Activated naive CD8-positive, alpha-beta T cell treated with anti-CD3 and anti-CD28 coated beads, Interleukin-2, amount 50 U/mL, for 24 hours (primary cell): ENCODE results near the gene NTN3.

Experiments
- ATAC-seq: fragments of 150-1000 bp; cut with Tn5 transposase; one replicate; pipeline ENCODE4 v1.10.0; 2021
- DNase-seq: peaks from one replicate; pipeline ENCODE4 v3.0.0; 2021
- H3K27ac Mint-ChIP-seq: one replicate; pipeline ENCODE4 v1.8.0; 2021; ENCODE audit warnings: mild to moderate bottlenecking, mixed read lengths
- H3K27me3 Mint-ChIP-seq: one replicate; pipeline ENCODE4 v1.8.0; 2021; ENCODE audit warnings: mixed read lengths
- H3K36me3 Mint-ChIP-seq: one replicate; pipeline ENCODE4 v1.8.0; 2021; ENCODE audit warnings: low read depth, mixed read lengths
- H3K4me1 Mint-ChIP-seq: one replicate; pipeline ENCODE4 v1.8.0; 2021; ENCODE audit warnings: mixed read lengths
- H3K4me3 Mint-ChIP-seq: one replicate; pipeline ENCODE4 v1.8.0; 2021; ENCODE audit warnings: mild to moderate bottlenecking, moderate library complexity, mixed read lengths
- H3K9me3 Mint-ChIP-seq: one replicate; pipeline ENCODE4 v1.8.0; 2021; ENCODE audit warnings: mixed read lengths

The NTN3 gene

GRCh38 chr16:2471016-2471652, at the start of gene NTN3:
NTN3 (plus strand) TSS chr16:2471297; CDS start chr16:2471702, 405 bp downstream.
- Mint-ChIP-seq H3K4me1 (peaks cover 30% of the 10 kb centered on the region), H3K4me3 (no peak within 1 kb of the TSS), H3K27ac (no peak within 1 kb of the TSS), H3K27me3 (peaks cover 27% of the 10 kb centered on the region), H3K9me3 (no peaks in the 10 kb centered on the region), H3K36me3 (no peaks in the 10 kb centered on the region)
- DNase-seq (peak; percentile 27), ATAC-seq (no peak)

GRCh38 chr16:2422123-2422867, 48.8 kb upstream of the NTN3 start:
- Mint-ChIP-seq H3K27ac (no peak overlapping the region), H3K36me3 (no peaks in the 10 kb centered on the region), H3K4me3 (no peak overlapping the region), H3K27me3 (no peaks in the 10 kb centered on the region), H3K4me1 (peaks cover 1% of the 10 kb centered on the region), H3K9me3 (no peaks in the 10 kb centered on the region)
- DNase-seq = no peak
- ATAC-seq = no peak

- no peaks in the 10 kb centered on the region for H3K9me3 Mint-ChIP-seq
- no peak overlapping the region for H3K4me3 Mint-ChIP-seq
- no peak overlapping the region for H3K27ac Mint-ChIP-seq
- DNase-seq = no peak
- peaks cover 7% of the 10 kb centered on the region for H3K4me1 Mint-ChIP-seq
- no peak for ATAC-seq
- no peaks in the 10 kb centered on the region for H3K36me3 Mint-ChIP-seq
- no peaks in the 10 kb centered on the region for H3K27me3 Mint-ChIP-seq
Observed at GRCh38 chr16:2424061-2425007, 46.8 kb upstream of the NTN3 start.

DNA sequence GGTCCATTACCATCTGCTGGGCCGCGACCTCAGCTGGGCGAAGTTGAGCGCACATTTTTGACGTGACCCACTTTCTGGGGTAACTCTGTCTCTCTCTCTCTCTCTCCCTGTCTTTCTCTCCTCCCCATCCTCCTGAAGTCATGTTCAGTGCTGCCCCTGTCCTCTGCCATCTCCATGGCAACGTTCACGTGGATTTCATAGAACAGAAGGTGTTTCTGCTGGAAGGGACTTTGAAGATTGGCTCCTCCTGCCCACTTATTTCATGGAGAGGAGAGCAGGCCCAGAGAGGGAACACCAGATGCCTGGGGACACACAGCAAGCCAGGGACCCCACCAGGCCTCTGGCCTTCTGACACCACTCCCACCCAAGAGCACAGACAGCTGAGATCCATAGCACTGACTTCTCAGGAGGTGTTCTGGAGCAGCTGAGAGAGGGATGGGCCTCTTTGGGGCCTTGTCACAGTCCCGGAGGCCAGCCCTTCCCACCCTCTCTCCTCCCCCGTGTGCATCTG, 46.0 kb upstream of the NTN3 start:
- H3K36me3 Mint-ChIP-seq = peaks cover 2% of the 10 kb centered on the region
- no peaks in the 10 kb centered on the region for H3K27me3 Mint-ChIP-seq
- no peak overlapping the region for H3K27ac Mint-ChIP-seq
- H3K9me3 Mint-ChIP-seq = no peaks in the 10 kb centered on the region
- H3K4me3 Mint-ChIP-seq = no peak overlapping the region
- DNase-seq (no peak), ATAC-seq (no peak)
- H3K4me1 Mint-ChIP-seq = peaks cover 9% of the 10 kb centered on the region

DNA sequence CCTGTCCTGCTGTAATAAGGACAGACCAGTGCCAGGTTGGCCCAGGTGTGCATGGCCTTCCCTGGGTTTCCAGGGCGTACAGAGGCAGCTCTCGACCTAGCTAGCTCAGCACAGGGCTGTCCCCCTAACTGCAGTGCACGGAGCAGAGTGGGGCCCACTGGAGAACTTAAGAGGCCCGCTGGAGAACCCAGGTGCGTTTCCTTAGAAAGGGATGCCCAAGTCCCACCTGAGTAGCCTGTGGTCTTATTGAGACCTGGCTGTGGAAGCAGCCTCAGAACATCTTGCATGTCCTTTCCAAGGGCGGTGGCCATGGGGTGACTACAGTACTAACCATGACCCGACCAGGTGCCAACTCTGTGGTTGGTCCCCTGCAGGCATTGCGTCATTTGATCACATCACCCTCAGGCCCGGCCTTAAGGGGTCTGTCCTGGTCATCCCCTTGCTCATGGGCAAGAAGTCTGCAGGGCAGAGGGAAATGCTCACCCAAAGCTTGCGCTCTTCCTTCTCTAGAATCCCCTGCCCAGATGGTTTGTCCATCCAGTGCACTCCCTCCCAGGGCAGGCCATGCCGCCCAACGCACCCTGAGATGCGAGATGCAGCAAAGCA, 45.2 kb upstream of the NTN3 start:
- no peaks in the 10 kb centered on the region for H3K9me3 Mint-ChIP-seq
- no peak overlapping the region for H3K27ac Mint-ChIP-seq
- peaks cover 11% of the 10 kb centered on the region for H3K36me3 Mint-ChIP-seq
- peaks cover 18% of the 10 kb centered on the region for H3K4me1 Mint-ChIP-seq
- H3K4me3 Mint-ChIP-seq = no peak overlapping the region
- ATAC-seq (no peak), DNase-seq (no peak)
- no peaks in the 10 kb centered on the region for H3K27me3 Mint-ChIP-seq

GRCh38 chr16:2426941-2427361, 44.1 kb upstream of the NTN3 start:
- H3K27ac Mint-ChIP-seq = no peak overlapping the region
- DNase-seq = no peak
- no peaks in the 10 kb centered on the region for H3K27me3 Mint-ChIP-seq
- no peak for ATAC-seq
- peaks cover 14% of the 10 kb centered on the region for H3K36me3 Mint-ChIP-seq
- no peak overlapping the region for H3K4me3 Mint-ChIP-seq
- no peaks in the 10 kb centered on the region for H3K9me3 Mint-ChIP-seq
- H3K4me1 Mint-ChIP-seq = peaks cover 20% of the 10 kb centered on the region

GRCh38 chr16:2427526-2427925, 43.6 kb upstream of the NTN3 start:
- Mint-ChIP-seq H3K4me1 (peaks cover 20% of the 10 kb centered on the region), H3K27me3 (no peaks in the 10 kb centered on the region), H3K36me3 (peaks cover 16% of the 10 kb centered on the region), H3K4me3 (peak overlapping the region; percentile 69), H3K9me3 (no peaks in the 10 kb centered on the region), H3K27ac (no peak overlapping the region)
- DNase-seq = no peak
- no peak for ATAC-seq

GRCh38 chr16:2428051-2428783, 42.9 kb upstream of the NTN3 start:
- H3K36me3 Mint-ChIP-seq = peaks cover 21% of the 10 kb centered on the region
- H3K27ac Mint-ChIP-seq = peak overlapping the region; percentile 54
- no peaks in the 10 kb centered on the region for H3K27me3 Mint-ChIP-seq
- H3K4me1 Mint-ChIP-seq = peaks cover 19% of the 10 kb centered on the region
- DNase-seq = peak; percentile 37
- ATAC-seq = peak; percentile 7
- H3K9me3 Mint-ChIP-seq = no peaks in the 10 kb centered on the region
- peak overlapping the region; percentile 82 for H3K4me3 Mint-ChIP-seq

- Mint-ChIP-seq H3K36me3 (peaks cover 24% of the 10 kb centered on the region), H3K4me3 (peak overlapping the region; percentile 82), H3K4me1 (peaks cover 18% of the 10 kb centered on the region), H3K27me3 (no peaks in the 10 kb centered on the region), H3K27ac (peak overlapping the region; percentile 54), H3K9me3 (no peaks in the 10 kb centered on the region)
- DNase-seq (no peak), ATAC-seq (peak; percentile 35)
Observed at GRCh38 chr16:2428784-2429033, 42.4 kb upstream of the NTN3 start.

GRCh38 chr16:2429034-2429770, 41.9 kb upstream of the NTN3 start, which contains the start of gene CCNF:
CCNF (plus strand) TSS chr16:2429447; CDS start chr16:2429482, 35 bp downstream.
- Mint-ChIP-seq H3K27ac (peak within 1 kb of the TSS; percentile 54), H3K4me1 (peaks cover 18% of the 10 kb centered on the region)
- peak; percentile 96 for ATAC-seq

DNA sequence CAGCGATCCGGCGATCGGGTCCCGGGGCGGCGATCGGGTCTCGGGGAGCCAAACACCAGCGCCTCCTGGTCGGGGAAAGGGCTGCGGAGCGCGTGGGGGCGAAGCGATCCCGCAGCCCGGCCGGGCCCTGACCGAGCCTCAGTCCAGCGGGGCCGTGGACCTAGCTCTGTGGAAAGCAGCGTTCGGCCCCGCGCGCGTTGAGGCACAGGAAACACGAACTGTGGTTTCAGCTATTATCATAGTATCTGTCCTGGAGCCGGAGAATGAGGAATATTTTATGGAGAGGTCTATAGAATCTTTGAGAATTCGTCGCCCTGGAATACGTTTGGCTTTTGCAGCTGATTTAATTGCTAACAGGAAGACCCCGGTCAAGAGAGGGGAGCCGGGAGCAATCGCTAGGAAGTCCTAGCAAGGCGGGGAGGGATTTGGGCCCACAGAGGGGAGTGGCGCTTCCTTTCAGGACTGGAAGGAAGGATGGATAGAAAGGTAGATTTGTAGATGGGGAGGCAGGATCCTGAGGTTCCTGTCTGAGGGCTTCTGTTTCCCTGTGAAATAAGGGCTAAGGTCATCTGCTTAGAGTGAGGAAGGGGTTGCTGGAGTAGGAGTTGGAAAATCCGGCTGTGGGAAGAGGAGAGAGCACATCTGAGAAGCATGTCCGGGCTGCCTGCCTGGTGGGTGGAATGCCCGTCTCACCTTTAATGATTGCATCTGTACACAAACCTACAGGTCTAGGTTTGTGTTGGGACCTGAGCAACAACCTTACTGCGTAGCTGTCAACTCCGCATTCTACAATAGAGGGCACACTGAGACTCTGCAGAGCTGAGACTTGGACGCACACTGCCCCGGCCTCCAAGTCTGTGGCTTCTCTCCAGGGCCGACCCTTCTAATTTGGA, 41.1 kb upstream of the NTN3 start:
- no peak for ATAC-seq
- H3K36me3 Mint-ChIP-seq = peaks cover 30% of the 10 kb centered on the region

More at GRCh38 chr16:2429034-2429770, 41.9 kb upstream of the NTN3 start, which contains the start of gene CCNF:
- Mint-ChIP-seq H3K9me3 (no peaks in the 10 kb centered on the region), H3K27me3 (no peaks in the 10 kb centered on the region), H3K4me3 (peak within 1 kb of the TSS; percentile 90), H3K36me3 (peaks cover 26% of the 10 kb centered on the region)
- peak; percentile 99 for DNase-seq

GRCh38 chr16:2432286-2432685, 38.8 kb upstream of the NTN3 start:
- Mint-ChIP-seq H3K36me3 (peaks cover 44% of the 10 kb centered on the region), H3K4me1 (peaks cover 18% of the 10 kb centered on the region), H3K9me3 (no peaks in the 10 kb centered on the region), H3K27ac (no peak overlapping the region), H3K4me3 (no peak overlapping the region), H3K27me3 (no peaks in the 10 kb centered on the region)
- ATAC-seq (no peak), DNase-seq (no peak)

More for the DNA sequence above, 41.1 kb upstream of the NTN3 start:
- Mint-ChIP-seq H3K4me3 (peak overlapping the region; percentile 90), H3K27ac (peak overlapping the region; percentile 34), H3K27me3 (no peaks in the 10 kb centered on the region), H3K9me3 (no peaks in the 10 kb centered on the region), H3K4me1 (peaks cover 18% of the 10 kb centered on the region)
- no peak for DNase-seq
